GM18517 (cell line): ENCODE results near the gene C1orf232.

Experiments used
- ATAC-seq: cut with Tn5 transposase; IDR thresholded peaks from one replicate; pipeline ENCODE4 v1.9.1; 2021; ENCODE audit warnings: mild to moderate bottlenecking, moderate library complexity; ENCODE audit not compliant: unreplicated experiment

The C1orf232 gene

DNA sequence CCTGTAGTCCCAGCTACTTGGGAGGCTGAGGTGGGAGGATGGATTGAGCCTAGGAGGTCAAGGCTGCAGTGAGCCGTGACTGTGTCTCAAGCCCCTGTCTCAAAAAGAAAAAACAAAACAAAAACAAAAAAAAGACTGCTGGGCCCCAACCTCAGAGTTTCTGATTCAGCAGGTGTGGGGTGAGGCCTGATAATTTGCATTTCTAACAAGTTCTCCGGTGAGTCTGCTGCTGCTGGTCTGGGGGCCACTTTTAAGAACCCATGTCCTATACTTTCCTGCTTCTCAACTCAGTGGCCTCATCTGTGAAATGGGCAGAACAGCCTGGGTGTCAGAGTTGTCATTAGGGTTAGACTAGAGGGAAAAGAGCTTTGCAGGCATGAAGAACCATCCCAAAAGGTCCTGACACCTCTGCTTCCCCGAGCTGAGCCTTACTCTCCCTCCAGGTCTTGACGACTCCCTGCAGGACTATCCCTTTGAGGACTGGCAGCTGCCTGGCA lies 11.3 kb upstream of the C1orf232 start:
- ATAC-seq, result no peak

DNA sequence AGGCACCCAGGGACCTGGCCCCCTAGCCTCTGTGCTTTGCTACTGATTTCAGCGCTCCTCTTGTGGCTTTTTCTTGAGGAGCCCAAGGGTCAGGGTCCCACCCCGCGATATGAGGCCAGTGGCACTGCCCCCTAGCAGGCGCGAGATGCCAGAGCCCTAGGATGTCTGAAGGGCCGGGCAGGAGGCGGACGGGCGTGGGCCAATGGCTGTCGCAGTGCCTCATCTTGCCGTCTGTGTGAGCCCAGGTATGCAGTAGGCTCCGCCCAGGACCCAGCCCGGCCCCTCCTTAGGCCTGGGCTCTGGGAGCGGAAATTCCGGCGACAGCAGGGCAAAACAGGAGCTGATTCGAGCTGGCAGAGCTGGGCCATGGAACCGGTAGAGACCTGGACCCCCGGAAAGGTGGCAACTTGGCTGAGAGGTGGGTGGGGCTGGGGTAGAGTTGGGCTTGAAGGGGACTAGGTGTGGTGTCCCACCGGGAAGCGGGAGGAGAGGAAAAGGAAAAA lies 8.5 kb upstream of the C1orf232 start, which contains the start of gene CNKSR1:
CNKSR1 (plus strand) TSS at position 310 of the 503 bp plus-strand sequence; CDS start at position 367, 57 bp downstream.
- ATAC-seq, result no peak

DNA sequence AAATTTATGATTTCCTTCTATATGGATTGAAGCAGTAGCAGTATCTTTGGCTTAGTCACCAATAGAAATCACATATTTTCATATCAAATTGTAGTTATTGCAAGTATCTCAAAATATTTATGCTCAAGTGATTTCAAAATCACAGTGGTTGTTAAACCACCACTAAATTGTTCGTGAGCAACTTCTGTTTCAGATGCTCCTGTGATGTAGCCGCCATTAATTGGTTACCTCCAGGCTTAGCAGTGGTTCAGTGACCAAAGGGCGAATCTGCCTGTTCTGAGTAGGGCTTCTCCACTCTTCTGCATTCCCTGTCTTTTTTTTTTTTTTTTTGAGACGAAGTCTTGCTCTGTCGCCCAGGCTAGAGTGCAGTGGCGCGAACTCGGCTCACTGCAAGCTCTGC lies 6.6 kb upstream of the C1orf232 start:
- ATAC-seq, result no peak

DNA sequence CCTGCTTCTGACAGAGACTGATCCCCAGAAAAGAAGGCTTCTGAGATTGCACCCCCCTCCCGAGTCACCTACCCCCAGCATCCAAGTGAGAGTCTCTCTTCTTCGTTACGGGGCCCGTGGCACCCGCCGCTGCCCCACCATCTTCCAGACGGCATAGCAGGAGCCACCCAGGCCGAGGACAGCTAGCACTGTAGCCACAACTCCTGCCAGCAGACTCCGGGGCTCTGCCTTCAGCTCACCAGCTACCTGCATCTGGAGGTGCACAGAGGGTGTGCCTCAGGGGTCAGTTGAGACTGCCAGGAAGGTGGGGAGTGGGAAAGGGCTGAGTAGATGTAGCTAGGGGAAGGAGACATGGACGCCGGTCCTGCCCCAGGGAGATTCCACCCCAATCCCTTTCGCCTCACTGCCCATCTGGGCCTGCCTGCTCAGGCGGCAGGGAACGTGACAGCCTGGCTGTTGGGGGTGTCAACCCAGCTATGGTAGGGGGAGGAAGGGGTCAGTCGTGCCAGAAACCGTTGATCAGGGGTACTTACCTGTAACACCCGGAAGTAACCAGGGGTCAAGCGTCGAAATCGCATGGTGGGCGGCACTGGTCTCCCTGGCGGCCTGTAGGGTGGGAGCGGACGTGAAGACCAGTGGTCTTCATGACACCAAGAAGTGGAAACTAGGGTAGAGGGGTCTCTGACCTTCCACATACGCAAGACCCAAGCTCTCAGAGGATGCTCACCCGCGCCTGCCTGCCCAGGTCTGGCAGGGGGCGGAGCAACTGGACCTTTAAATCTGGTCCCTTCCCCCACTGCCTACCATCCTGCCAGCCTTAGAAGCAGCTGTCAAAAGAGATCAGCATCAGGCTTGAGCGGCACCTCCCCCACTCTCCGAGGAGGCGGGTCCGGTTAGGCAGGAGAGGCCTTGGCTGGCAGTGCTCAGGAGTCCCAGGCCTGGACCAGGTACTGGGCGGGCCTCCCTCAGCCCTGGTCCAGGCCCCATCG lies 2.6 kb upstream of the C1orf232 start, which contains the start of gene ZNF593OS:
ZNF593OS (minus strand) TSS at position 749 of the 989 bp plus-strand sequence; CDS start at position 578, 171 bp downstream.
- no peak for ATAC-seq

DNA sequence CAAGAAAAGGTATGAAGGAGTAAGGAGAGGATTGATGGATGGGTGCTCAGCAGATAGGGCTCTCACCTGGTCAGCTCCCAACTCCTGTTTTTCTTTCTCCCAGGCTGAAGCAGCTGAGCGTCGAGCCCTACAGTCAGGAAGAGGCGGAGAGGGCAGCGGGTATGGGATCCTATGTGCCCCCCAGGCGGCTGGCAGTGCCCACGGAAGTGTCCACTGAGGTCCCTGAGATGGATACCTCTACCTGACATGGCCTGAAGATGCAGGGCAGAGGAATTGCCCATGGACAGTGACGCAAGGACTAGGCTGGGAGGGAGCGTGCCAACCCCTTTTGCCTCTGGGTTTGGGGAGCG lies 1.7 kb upstream of the C1orf232 start:
- ATAC-seq, result no peak

DNA sequence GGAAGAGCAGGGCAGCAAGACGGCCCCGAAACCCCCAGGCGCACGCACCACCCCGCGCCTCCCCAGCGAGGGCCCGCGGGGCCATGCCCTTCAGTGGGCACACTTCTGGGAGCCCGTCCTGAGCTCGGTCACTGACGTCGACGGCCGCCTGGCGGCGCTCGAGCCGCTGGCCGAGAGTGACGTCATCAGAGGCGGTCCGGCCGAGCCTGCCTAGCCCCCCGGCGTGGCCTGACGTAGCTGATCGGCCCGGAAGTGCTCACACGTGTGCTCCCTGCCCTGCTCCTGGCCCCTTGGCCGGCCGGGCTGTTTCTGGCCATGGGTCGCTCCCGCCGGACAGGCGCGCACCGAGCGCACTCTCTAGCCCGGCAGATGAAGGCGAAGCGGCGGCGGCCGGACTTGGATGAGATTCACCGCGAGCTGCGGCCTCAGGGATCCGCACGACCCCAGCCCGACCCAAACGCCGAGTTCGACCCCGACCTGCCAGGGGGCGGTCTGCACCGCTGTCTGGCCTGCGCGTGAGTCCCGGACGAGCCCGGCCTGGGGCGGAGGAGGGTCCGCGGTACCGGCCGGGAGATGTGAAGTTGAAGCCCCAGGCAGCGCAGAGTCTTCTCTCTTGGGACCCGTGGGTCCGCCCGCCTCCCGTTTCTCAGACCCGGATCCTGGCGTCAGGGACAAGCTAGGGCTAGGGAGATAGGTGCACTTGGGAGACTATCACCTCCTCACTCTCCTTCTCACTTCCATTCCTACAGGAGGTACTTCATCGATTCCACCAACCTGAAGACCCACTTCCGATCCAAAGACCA lies 1.1 kb upstream of the C1orf232 start, which contains the start of gene ZNF593:
ZNF593 (plus strand) TSS at position 240 of the 803 bp plus-strand sequence; CDS start at position 316, 76 bp downstream.
- ATAC-seq, result peak; percentile 83

DNA sequence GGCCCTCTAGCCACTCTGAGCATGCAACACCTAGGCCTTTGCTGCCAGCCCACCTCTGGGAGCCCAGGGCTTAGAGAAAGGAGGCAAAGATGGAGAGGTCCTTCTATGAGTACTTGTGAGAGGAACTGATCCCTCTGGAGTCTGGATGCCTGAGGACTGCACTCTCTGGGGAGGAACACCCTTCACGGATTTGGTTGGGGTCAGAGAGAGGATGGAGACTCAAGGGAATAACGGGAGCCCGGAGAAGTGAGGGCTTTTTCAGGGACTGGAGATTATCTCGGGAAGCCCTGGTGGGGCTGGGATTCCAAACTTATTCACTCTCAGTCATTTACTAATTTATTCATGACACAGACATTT lies 413 bp upstream of the C1orf232 start:
- no peak for ATAC-seq

DNA sequence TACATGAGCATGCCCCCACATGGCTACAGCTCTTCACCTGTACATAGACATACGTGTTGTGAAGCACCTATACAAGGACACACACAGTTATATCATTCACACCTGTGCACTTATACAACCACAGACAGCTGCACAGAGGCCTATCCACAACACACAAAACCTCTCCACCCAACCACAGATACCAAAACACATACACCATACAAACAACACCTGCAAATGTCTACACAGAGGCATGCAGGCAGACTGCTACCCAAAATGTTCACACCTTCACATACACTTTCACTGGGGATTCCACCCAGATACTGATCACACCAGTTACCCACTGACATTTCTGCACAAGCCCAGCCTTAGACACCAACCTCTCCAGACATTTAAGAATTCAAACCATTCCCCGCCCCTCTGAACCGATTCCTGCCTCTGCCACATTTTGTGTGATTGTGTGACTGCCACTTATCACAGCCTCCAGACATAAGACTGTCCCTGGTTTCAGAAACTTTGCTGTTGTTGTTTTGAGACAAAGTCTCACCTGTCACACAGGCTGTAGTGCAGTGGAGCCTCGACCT lies 2.0 kb downstream of the C1orf232 start:
- ATAC-seq, result no peak

DNA sequence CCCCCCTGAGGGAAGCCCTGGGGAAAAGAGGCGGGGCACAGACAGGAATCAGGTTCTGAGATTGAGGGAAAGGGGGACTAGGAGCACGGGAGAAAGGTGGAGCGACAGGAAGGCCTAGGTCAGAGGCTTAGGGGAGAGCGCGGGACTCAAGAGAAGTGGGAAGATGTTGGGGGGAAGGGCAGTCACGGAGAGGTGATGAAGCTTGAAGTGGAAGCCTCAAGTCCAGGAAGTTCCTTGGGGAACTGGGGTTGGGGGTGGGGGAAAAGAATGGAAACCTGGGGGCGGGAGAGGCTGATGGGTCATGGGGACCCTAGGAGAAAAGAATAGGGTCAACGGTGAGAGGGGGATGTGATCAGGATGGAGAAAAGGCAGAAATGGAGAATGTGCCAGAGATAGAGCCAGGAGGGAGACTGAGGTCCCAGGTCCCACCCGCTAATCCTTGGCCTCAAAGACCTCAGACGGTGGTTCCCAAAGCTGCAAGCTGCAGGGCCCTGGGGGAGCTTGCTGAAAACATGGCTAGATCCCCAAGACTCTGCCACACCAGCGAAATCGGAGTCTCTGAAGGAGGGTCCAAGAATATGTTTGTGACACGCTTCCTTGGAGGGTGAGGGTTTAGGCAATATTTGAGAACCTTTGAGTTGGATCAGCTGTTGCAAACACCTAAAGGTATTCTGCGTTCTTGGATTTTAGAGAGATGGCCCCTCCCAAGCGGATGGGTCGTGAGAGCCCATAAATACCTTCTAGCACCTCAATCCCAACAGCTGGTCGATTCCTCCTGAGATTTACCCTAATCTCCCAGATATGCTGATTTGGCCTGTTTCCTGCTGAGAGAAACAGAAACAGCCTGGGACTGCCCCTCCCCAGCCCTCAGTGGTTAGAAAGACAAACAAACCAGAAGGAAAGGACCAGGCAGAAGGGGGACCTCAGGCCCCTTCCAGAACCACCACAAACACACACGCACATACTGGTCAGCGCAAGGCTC lies 3.6 kb downstream of the C1orf232 start:
- no peak for ATAC-seq

DNA sequence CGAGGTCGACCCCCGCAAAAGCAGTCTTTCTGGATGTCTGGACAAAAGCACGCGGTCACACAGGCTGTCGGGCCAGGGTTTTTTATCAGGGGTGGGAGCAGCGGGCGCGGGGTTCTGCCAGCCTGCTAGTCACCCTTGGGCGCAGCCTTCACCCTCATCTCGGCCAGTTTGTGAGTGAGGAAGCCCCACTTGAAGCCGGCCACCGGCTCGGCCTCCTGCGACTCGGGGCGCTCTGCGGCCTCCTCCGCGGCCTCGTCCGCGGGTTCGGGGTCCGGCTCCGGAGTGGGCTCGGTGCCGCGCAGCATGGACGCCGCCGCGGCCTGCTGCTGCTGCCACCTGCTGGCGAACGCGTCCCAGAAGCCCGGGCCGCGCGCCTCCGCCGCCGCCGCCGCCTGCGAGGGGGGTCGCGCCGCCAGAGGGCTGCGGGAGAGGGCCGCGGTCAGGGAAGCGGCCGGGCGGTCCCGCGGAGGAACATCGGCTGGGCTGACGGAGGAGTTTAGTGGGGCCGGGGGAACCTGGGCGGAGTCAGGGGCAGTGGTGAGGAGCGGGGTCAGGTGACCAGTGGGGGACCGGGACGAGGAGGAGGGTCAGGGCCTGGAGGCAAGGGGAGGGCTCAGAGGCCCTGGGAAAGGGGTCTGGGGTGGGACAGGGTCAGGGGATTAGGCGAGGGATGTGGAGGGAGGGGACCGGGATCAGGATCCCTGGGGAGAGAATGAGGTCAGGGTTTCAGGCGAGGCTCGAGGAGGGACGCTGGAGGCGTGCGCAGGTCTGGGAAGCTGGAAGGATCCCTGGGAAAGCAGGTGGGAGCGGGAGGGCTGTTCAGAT lies 4.5 kb downstream of the C1orf232 start:
- ATAC-seq, result no peak

DNA sequence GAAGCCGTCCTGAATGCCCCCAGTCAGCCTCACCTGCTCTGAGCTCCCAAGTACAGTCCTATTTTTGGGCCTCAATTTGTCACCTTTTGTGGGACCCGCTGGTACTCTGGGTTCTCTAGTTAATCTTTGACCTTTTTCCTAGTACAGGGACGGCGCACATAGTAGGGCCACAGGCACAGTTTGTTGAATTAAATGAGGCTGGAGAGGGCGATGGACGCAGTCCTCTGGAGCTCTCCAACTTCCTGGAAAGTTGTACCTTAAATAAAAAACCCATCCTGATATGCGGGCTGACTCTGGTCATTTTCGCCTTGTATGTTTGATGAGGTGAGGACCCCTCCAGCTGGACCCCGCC lies 5.1 kb downstream of the C1orf232 start:
- ATAC-seq, result no peak

DNA sequence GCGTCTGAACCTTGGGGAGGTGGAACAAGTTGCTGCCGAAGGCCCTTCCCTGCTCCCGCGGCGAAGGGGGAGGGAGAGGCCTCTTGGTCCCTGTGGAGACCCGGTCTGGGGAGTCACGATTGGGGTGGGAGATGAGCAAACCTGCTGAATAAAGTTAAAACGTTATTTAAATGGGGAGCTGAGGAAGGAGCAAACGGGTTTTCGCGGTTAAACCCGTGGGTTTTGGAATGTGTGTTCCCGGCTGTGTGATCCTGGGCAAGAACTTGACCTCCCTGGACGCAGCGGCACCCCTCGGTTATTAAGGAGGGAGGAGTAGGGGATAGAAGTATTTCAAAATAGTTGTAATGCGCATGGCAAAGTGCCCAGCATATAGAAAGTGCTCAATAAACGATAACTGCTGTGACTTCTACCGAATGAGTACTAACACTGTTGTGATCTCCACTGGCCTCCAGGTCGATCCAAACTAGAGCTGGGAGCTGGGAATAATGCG lies 6.5 kb downstream of the C1orf232 start:
- no peak for ATAC-seq

DNA sequence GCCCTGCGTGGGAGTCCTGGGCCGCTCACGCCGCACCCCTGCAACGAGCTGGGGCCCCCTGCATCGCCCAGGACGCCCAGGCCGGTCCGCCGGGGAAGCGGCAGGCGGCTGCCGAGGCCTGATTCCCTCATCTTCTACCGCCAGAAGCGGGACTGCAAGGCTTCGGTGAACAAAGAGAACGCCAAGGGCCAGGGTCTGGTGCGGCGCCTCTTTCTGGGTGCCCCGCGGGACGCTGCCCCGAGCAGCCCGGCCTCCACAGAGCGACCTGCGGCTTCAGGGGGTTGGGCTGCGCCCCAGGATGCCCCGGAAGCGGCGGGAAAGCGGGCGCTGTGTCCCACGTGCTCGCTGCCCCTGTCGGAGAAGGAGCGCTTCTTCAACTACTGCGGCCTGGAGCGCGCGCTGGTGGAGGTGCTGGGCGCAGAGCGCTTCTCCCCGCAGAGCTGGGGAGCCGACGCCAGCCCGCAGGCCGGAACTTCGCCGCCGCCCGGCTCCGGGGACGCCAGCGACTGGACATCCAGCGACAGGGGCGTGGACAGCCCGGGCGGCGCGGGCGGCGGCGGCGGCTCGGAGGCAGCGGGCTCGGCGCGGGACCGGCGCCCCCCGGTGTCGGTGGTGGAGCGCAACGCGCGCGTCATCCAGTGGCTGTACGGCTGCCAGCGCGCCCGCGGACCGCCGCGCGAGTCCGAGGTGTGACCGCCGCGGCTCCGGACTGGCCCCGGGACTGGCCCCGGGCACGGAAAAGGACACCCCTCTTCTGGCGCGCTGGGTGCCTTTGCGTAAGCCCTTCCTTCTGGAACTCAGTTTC lies 7.1 kb downstream of the C1orf232 start:
- ATAC-seq, result no peak

DNA sequence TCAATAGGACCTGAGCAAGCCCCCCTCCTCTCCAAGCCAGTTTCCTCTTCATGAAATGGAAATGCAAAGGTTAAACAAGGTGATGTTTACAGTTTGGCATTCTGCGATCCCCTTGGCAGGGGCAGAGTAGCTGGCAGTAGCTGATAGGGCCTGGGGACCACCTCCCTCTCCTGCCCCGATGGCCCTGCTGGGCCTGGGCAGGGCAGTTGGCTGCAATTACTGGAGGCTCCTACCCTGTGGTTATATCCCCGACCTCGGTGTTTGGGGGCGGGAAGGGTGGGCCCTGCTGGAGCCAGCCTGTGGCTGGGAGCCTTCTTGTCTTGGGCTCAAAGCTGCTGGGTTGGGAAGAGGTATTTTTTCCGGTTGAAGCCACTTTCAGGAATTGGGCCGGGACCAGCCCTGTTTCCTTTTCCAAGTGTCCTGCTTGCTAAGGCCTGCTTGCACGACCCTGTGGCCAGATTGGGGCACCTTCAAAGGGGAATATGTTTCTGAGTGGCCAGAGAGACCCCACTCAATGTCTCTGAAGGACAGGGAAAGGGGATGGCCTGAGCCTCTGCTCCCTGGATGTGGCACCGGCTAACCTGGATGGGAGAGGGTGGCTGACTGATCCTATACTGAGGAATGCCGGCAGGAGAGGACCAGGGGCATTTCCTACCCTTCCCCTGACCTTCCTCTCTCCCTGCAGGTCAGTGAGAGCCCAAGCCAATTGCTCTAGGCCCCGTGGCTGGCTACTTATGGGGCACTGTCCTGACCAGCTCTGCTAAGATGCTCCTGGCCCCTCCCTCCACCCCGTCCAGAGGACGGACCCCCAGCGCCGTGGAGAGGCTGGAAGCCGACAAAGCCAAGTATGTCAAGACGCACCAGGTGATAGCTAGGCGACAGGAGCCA lies 8.0 kb downstream of the C1orf232 start:
- no peak for ATAC-seq

DNA sequence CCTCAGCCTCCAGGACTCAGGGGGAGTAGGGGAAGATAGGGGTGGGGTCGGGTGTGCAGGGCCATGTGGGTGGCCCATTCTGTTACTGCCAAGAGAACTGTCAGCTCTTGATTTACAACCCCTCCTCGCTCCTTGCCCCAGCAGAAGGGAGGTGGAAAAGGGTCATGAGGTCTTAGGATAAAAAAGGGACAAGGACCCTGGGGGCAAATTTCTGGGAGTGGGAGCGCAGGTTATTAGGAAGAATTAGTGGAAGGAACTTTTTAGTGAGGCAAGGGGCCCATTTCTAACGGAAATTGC lies 9.1 kb downstream of the C1orf232 start:
- ATAC-seq, result no peak

DNA sequence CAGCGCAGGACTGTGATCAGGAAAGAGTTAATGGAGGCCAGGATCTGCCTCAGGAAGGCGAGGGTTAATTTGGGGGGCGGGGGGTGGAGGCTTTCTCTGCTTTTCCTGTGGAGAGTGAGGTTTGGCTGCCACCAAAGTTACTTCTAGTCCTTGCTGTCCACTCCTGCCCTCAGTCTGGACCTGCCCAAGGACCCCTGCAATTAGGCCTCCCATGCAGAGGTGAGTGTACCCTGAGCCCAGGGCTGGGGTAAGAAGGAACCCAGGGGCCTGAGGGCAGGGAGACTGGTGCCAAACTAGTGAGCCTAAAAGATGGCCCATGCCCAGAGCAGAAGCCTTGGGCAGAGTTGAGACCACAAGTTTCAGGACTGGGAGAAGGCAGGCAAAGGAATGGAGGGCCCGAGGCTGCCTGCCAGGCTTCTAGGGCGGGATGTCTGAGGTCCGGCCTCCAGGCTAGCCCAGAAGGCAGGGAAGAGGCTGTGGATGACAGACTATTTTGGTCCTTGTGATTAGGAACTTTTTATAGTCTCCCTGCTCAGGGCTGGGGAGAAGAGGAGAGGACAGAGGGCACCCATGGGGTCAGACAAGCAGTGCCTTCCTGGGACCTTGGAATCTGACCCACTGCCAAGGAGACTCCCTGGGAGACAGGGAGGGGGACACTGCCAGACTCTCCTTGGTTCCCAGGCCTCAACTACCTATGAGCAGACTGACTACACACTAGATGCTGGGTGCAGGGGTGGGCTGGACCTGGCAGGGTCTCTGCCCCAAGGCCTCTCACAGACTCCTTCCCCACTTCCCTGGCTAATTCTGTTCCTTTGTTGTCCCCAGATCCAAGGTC lies 9.6 kb downstream of the C1orf232 start, which contains the start of gene FAM110D:
FAM110D (plus strand) TSS at position 172 of the 835 bp plus-strand sequence. CDS start 2,213 bp downstream, outside the sequence.
- no peak for ATAC-seq
